ENCODE data around the gene PALLD. TPM values are rescaled to one million over a fixed set of nuclear protein-coding genes. Genes with fewer than 3 reads are reported as not detected.

Gene PALLD
- total RNA-seq, 1 donor from 2014 or later = 12.1 TPM

DNA sequence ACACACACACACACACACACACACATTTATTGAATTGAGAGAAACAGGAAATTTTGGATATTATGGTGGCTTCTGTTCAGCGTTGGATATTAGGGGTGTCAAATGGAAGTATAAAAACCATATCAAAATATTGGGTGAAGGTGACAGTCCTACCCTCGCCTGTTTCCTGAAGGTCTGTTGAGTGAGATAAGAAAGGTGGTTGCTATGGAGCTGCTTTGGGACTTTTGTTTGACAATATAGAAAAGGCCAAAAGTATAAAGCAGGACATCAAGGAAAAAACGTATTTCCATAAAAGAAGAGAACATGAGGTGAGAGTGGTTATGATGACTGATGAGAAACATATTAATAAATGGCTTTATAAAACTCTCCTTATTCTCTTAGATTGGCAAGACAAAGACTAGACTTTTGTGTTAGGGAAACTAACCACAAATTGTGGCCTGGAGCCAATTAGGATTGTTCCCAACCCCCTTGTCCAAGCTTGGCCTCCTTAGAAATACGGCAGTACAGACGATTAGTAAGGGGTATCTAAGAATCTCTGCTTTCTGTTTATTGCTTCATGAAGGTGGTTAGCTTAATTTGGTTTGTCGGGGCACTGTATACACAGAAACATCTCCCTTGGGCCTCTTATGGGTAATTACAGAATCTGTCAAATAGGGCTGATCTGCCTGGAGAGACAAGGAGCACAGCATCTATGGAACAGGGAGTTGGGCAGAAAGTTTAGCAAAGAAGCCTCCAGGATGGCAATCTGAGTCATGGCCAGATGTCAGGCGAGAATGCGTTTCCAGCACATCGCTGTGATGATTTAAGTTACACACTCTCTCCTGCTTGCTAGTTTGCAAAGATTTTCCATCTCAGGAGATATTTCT lies 315.2 kb downstream of the PALLD start:
- intact Hi-C loops (cut with micrococcal nuclease) = no loop called here

DNA sequence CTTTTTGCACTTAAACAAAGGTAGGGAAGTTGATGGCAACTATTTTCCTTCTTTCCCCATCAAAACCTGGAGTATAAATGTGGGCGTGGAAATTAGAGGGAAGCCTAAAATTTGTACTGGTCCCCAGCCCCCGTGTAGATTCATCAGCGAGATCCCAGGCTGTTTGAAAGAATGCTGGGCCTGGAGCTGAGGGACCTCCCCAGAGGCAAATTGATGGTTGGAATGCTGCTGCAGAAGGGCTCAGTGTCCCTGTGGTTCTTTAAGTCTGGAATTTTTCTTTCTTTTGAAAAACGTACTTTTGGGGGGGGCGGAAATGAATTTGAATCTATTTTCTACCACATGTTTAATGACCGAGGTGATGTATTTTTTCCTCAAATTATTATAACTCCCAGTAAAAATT lies 316.0 kb downstream of the PALLD start:
- intact Hi-C loops (cut with micrococcal nuclease) = no loop called here

DNA sequence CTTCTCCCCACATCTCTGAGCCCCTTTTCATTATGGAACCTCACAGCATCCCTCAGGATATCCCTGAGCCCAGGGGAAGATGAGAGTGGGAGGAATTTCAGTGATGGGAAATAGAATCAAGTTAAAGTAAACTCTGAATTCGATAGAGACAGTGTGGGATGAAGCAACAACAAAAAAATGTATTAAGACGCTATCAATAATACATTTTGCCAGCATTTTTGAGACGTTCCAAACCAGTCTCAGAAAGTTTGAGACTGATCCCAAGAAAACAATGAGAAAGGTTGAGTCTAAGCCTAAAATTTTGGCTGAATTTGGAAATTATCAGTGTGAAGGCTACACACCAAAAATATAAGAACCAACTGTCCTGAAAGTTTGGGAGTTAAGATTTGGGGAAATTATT lies 317.0 kb downstream of the PALLD start:
- intact Hi-C loops (cut with micrococcal nuclease) = no loop called here

DNA sequence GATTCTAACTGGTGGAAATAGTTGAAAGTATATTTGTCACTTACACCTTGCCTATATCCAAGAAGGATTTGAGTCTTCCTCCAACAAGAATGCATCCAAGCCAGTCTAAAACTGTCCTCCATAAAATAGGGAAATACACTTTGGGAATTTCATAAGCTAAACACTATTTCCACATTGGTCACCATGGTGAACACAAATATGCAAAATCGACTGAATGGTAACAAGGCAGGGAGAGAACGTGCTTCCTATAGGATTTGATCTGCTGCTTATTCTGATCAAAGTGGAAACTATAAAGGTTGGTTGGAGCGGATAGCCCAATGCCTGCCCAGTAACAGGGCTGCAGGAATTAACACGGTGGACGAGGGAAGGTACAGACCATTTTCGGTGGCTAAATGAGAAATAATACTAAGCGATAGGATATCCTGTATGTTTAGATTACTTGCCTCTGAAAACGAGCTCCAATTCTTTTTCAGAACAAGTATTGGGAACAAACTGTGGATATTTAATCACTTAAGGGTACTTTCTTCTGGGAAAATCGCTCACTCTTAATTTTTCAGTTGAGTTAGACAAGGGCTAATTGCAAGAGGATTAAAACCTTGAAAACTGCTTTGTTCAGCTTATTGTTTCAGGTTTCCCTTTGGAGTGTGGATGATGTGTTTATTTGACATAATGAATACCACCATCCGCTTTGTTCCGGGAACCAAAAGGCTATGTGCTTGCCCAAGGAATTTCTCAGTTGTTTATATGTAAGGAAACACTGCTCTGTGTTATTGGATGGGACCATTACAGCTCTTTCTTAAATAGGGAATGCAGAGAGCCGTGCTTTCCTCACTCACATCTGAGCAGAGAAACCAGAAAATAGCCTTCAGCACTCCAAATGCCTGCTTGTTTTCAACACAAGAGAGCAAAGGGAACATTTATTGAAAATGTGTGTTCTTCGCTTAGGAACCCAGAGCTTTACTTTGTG lies 318.8 kb downstream of the PALLD start:
- intact Hi-C loops (cut with micrococcal nuclease) = no loop called here

DNA sequence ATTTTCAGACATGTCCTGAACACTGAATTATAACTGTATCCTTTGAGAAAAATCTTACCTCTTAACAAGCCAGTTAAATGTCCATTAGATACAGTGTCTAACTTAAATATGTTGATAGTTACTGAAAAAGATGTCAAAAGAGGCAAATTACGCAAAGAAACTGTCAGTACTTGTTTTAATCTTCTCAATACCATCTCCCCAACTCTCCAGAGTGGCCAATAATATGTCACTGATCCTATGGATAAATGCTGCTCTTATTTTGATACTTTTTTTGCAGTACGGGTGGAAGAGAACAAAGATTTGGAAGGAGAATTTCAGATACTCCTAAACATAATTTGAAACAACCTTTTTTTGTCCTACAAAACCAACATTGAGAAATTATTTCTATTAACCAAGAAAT lies 320.5 kb downstream of the PALLD start:
- intact Hi-C loops (cut with micrococcal nuclease) = loop anchor here (1.0 kb wide), 1 partner anchor 14 kb away; no protein-coding TSS in a partner anchor

DNA sequence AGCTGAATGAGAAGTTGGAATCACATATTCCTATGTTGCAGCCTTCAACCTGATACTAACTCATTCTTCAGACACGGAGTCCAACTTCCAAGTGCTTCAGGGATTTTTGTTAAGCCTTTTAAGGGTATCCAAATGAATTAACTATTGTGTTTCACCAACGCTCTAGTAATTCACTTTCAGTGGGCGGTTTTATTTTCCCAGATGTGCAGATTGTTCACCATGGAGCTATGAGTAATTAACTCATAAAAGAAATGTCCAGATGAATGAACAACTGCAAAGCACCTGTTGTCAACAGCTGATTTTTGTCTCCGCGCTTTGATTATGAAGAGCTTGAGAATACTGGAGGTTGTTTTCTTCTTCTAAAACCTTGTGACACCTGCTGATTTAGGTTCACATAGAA lies 325.6 kb downstream of the PALLD start:
- intact Hi-C loops (cut with micrococcal nuclease) = no loop called here

DNA sequence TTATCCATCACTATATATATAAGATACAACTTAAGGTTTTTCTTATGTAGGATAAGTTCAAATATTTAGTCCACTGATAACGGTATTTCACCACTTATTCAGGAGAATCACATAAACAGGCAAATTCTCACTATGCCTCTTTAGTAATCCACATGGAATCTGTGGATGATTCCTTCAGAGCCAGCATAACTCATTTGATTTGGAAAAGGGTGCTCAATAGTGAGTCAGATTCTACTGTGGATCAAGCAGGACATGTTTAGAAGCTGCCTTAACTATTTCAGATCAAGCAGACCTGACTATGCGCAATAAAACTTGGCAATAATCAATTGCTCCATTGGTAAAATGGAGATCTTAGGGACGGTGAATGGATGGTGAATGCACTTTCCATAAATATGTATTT lies 329.1 kb downstream of the PALLD start:
- intact Hi-C loops (cut with micrococcal nuclease) = no loop called here

DNA sequence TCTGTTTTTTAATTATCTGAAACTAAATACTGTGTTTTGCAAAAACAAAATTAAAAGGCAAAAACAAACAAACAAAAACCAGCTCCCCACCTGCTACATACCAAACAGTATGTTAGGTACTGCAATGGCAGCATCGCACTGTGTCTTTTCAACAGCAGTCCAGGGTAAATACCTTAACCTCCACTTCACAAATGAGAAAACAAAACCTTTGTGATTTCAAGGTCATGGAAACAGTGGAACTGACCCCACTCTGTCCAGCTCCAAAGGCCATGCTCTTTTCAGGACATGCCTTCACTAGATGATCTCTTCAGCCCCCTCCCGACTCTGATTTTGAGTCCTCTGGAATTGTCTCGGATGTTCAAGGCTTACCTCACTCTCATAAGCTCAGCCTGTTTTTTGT lies 329.8 kb downstream of the PALLD start:
- intact Hi-C loops (cut with micrococcal nuclease) = no loop called here

DNA sequence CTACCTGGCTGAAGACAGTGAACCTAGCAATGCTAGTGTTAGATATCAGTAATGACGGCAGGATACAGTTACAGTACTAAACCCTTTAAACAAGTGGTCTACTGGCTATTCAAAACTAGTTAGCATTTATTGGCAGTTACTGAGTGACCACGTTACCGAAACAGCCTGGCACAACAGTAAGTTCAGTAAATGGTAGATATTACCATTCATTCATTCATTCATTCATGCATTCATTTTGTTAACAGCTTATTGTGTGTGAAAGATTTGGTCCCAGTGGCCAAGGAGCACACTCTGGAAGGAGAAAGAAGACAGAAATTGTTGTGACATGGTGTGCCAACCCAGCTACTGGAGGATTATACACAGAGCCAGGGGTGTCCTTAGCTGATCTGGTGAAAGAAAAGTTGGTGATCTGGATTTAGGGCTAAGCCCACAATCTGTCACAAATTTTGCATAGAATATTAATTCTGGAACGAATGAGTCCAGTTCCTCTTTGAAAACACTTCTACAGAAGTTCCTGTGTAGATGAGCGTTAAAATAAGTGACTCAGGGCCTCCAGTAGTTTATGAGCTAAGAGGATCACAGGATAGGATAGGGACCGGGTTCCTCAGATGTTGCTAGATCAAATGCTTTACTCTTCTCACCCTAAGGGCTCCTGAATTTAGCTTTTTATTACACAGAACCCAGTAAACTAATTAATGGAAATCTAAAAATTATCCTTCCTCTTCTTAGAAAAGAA lies 334.1 kb downstream of the PALLD start:
- intact Hi-C loops (cut with micrococcal nuclease) = loop anchor here (1.0 to 10.0 kb wide), 6 partner anchors 14 to 1196 kb away; partner anchors contain the start of genes DDX60, HPF1 and MFAP3L

DNA sequence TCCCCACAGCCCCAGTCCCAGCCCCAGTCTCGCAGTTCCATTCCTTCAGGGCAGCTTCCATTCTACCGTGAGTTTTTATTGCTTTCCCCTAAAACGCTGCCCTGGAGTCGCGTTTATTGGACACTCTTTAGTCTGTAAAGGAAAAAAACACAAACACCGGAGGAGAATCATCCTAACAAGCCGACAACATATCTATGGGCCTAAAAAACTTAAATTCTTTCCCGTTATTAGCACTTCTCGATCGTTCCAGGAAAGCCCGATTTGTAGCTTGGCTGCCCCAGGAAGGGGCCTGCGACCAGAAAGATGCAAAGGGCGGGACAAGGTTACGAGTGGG lies 334.7 kb downstream of the PALLD start:
- intact Hi-C loops (cut with micrococcal nuclease) = loop anchor here (1.0 to 10.0 kb wide), 6 partner anchors 14 to 1196 kb away; partner anchors contain the start of genes DDX60, HPF1 and MFAP3L

DNA sequence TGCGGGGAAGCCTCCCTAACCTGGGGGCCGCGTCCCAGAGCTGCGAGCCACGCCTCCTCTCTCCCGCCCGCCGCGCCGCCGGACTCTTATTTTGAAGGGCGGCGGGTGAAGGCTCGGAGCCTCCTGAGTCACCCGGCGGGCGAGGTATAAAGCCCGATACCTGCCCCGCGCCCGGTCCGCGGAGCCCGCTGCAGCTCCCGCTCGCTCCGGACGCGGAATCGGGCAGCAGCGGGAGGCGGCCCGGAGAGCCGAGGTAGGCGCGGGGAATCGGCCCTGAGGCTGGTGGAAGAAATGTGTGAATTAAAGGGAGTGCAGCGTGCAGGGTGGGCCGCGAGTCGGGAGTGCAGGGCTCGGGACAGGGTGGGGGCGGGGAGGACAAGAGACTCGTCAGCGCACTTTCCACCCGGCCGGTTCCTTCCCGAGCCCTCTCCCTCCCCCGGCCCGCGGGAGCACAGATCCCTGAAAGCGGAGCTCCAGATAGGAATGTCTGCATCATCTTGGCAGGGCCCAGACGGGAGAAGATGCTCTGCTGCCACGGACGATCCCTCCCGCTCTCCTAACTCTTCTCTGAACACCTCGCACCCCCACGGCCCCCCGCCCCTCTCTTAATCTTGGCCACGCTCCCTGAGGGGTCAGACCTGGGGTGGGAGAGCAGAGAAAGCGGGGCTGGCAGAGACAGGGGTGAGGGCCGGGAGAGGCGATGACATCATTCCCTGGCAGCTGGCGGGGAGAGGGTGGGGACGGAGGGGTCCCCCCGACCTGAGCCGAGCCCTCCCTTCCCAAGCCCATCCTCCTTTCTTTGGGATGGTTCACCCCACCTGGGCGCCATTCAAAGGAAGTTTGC lies 335.3 kb downstream of the PALLD start:
- intact Hi-C loops (cut with micrococcal nuclease) = loop anchor here (1.0 to 10.0 kb wide), 10 partner anchors 15 to 1195 kb away; partner anchors contain the start of genes CBR4, DDX60, HPF1 and MFAP3L

DNA sequence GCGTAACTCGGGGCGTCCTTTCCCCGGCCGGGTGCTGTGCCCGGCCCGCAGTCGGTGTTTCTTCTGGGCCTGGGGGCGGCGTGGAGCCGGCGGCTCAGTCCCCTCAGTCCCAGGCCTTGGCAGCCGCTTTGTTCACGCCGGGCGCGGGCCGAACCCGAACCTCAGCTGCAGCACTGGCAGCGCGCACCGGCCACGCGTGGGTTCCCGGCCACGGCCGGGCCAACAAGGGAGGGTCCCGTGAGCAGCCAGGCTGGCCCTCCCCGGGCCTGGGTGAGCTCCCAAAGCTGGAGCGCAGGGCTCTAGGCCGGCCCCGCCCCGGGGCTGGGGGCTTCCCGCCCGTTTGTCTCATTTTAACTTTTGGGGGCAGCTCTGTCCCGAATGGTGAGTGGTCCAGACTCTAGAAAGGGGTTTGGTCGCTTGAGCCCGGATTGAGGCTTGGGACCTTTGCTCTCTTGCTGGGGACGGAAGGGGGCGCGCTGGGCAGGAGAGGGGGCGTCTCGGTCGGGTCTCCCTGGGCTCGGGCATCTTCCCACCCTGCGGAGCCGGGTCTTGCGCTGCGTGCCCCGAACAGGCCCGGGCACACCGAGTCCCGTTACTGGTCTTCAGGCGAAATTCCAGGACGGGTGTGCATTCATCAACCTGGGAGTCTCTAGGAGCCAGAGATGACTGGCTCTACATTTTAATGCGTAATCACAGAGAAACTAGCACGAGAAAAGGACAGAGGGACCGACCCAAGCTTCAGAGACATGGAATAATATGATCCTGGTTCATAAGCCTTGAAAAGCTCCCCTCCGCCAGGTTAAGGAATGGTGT lies 336.1 kb downstream of the PALLD start:
- intact Hi-C loops (cut with micrococcal nuclease) = loop anchor here (1.0 to 10.0 kb wide), 9 partner anchors 15 to 1194 kb away; partner anchors contain the start of genes CBR4, DDX60, HPF1 and MFAP3L

DNA sequence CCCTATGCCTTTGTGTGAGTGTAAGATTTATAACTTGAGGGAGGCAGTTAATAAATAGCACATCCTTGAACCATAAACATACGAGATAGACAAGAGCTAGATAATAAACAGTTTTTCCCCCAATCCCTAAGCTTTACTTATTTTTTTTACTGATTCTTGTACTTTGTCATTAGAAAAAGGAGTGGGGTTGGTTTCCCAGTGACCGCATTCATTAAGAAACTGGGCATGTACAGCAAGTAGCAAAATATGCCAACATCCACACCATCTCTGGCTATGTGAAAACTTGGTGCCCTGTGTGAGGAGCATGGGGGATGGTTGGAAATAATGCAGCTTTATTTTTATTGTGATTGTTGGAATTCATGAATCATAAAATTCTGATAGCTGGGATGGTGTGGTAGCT lies 337.0 kb downstream of the PALLD start:
- intact Hi-C loops (cut with micrococcal nuclease) = loop anchor here (2.0 to 10.0 kb wide), 7 partner anchors 45 to 1193 kb away; partner anchors contain the start of genes DDX60, HPF1 and MFAP3L

DNA sequence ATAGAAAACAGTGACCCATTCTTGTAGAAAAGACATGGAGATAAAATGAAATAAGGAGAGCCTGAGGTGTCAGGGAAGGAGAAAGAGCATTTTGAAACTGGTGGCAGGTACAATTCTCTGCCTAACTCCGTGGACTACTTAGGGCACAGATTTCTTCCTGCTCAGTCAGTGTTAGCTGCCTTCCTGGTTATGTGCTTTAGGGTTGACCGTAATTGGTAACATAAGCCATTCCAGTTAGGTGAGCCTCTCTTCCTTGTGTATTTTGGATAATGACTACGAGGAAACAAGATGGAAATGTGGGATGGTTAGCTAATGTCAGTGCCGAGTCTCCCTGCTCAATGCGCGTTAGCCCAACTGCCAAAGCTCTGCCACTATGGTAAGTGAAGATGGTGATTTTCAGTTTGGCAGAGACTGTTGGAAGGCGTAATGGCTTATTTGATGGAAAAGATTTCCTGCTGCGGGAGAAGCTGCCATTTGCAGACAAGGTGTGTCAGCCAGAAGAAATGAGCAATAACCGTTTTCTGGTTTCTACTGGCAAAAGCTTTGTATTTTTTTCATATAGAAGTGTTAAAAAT lies 339.1 kb downstream of the PALLD start:
- intact Hi-C loops (cut with micrococcal nuclease) = loop anchor here (1.0 to 10.0 kb wide), 2 partner anchors 71 to 661 kb away; no protein-coding TSS in a partner anchor

DNA sequence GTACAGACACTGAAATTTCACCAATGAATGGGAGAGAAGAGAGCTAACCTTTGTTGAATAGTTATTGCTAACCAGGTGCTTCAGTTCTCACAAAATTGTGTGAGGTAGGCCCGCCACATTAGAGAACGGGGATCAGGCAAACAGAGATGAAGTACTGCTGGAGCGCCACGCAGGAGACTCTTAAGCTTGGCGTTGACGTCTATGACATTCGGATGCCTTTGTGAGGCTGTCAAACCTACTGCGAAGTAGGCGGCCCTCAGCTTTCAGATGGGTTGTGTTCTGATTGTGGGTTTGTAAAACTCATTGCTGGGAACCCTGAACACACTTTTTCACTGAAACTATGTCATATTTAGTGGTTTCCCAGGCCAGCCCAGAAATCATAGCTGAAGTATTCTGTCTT lies 339.6 kb downstream of the PALLD start:
- intact Hi-C loops (cut with micrococcal nuclease) = loop anchor here (1.0 to 10.0 kb wide), 2 partner anchors 71 to 662 kb away; no protein-coding TSS in a partner anchor

DNA sequence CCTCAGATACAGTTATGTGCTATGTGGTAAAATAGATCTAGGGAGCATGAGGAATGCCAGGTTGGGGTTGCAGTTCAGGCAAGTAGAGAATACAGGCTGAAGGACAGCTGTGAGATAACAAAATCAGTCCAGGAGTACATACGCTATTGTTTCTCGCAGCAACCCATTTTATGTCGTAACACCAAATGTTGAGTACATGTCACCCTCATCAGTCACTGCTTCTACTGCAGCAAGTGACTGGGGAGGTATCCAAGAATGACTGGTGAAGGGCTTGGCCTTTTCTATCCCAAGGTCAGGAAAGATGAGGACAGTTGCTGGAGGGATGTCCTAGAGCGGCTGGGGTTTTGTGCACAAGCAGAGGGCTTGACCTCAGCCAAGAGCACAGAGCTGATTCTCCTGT lies 341.1 kb downstream of the PALLD start:
- intact Hi-C loops (cut with micrococcal nuclease) = loop anchor here (10.0 kb wide), 1 partner anchor 663 kb away; no protein-coding TSS in a partner anchor

DNA sequence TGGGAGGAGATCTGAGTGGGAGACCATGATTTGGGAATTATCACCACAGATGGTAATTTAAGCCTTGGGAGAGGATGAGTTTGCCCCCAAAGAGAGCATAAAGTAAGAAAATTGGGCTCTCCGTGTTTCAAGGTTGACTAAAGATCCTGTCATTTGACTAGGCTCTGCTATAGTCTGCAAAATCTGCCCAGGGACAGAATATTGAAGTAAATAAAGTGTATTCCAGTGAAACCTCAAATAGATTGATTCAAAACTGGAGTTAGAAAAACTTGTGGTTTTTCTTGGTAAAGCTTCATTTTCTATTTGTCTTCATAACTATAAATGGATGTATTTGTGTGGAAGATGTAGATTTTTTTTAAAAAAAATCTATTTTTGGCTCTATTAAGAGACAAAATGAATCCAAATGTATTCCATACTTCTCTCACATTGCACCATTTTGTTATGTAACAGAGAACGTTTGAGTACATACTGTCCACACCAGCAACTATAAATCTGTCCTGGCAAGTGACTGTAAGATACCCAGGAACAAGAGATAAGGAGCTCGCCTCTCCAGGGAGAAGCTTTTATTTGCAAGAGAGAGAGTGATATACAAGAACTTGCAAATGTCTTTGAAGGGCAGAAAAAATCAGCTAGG lies 343.0 kb downstream of the PALLD start:
- intact Hi-C loops (cut with micrococcal nuclease) = loop anchor here (10.0 kb wide), 1 partner anchor 665 kb away; no protein-coding TSS in a partner anchor

DNA sequence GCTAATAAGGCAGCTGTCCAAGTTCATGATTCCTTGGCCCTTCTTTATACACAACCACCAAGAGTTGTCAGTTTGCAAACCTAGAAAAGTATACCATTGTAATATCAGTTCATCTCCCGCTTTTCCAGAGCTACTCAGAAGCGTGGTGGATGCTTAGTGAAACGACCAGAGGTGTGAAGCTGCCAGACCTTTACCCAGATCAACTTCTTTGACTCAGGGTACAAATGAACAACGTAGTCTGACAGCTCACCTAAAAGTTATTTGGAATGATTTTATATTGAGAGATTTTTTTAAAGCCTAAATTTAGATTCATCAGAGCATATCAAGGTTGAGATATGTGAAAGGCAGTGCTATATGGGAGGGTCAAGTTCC lies 343.5 kb downstream of the PALLD start:
- intact Hi-C loops (cut with micrococcal nuclease) = no loop called here

Measured in T-helper 1 cell treated with Interleukin-12 subunit alpha and Interleukin-12 subunit beta and Interleukin-4 antibody, amounts not matched to agents 30 ng/mL and 1 ng/mL, for 36 hours (primary cell).